Esophagus muscularis mucosa (tissue), 4 donors: ENCODE measurements around the gene COG4.

ENCODE experiments used
- EP300 ChIP-seq: sonication (generic); formaldehyde crosslinking; IDR thresholded peaks from one replicate; pipeline ENCODE4 v1.6.1; 2017; ENCODE audit warnings: antibody characterized with exemption
- POLR2A ChIP-seq: fragments of 450-650 bp; IDR thresholded peaks from one replicate; pipeline ENCODE4 v1.6.1; 2017; ENCODE audit warnings: antibody characterized with exemption, moderate library complexity, mild to moderate bottlenecking, low read depth
- POLR2AphosphoS5 ChIP-seq, 2 donors: sonication (generic); formaldehyde crosslinking; IDR thresholded peaks; one replicate each; pipeline ENCODE4 v1.6.1; 2017; ENCODE audit warnings: antibody characterized with exemption in 2 of 2
- TF ChIP-seq, protein P1 (sequence below), 3 experiments: fragments of 200-600 bp in 2 of 3; fragments of 450-650 bp in 1 of 3; sonication (generic) in 2 of 3; IDR thresholded peaks; one replicate each; pipeline ENCODE4 v1.5.1; 2017 to 2019; ENCODE audit warnings: antibody characterized with exemption in 3 of 3, mild to moderate bottlenecking in 2 of 3, moderate library complexity in 1 of 3

DNA sequence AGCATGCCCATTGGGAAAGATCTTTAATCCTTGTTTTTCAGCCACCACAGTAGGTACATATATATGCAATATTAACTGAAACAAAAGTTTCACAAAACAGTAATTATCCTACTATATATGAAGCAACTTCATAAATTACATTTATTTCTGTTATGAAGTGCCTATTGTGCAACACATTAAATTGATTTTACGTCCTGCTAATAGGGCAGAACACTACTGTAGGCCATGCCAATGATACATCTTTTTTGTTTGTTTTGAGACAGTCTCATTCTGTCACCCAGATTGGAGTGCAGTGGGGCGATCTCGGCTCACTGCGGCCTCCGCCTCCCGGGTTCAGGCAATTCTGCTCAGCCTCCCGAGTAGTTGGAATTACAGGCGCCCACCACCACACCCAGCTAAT lies 29.3 kb upstream of the COG4 start:
- TF ChIP-seq EP300 (no peak), POLR2A (no peak), POLR2AphosphoS5 (IDR thresholded peaks at IDR 0.05) (no peak)
- TF ChIP-seq, protein P1, sequence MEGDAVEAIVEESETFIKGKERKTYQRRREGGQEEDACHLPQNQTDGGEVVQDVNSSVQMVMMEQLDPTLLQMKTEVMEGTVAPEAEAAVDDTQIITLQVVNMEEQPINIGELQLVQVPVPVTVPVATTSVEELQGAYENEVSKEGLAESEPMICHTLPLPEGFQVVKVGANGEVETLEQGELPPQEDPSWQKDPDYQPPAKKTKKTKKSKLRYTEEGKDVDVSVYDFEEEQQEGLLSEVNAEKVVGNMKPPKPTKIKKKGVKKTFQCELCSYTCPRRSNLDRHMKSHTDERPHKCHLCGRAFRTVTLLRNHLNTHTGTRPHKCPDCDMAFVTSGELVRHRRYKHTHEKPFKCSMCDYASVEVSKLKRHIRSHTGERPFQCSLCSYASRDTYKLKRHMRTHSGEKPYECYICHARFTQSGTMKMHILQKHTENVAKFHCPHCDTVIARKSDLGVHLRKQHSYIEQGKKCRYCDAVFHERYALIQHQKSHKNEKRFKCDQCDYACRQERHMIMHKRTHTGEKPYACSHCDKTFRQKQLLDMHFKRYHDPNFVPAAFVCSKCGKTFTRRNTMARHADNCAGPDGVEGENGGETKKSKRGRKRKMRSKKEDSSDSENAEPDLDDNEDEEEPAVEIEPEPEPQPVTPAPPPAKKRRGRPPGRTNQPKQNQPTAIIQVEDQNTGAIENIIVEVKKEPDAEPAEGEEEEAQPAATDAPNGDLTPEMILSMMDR (IDR thresholded peaks at IDR 0.05): no peak
